Measurements from ENCODE around the gene MAP2K4. TPM values are rescaled to one million over a fixed set of nuclear protein-coding genes. Genes with fewer than 3 reads are reported as not detected.

MAP2K4 gene
- total RNA-seq, 1 donor from 2014 or later: 62.0 TPM

- Mint-ChIP-seq H3K27me3 (peaks cover 11% of the 10 kb centered on the region), H3K36me3 (ENCODE audit: insufficient read depth) (peaks cover 2% of the 10 kb centered on the region), H3K9me3 (ENCODE audit: low read depth) (no peaks in the 10 kb centered on the region), H3K27ac (peak overlapping the region; percentile 95), H3K4me1 (ENCODE audit: low read depth) (peaks cover 37% of the 10 kb centered on the region), H3K4me3 (ENCODE audit: low read depth) (peak overlapping the region; percentile 83)
- TF ChIP-seq, protein P1, sequence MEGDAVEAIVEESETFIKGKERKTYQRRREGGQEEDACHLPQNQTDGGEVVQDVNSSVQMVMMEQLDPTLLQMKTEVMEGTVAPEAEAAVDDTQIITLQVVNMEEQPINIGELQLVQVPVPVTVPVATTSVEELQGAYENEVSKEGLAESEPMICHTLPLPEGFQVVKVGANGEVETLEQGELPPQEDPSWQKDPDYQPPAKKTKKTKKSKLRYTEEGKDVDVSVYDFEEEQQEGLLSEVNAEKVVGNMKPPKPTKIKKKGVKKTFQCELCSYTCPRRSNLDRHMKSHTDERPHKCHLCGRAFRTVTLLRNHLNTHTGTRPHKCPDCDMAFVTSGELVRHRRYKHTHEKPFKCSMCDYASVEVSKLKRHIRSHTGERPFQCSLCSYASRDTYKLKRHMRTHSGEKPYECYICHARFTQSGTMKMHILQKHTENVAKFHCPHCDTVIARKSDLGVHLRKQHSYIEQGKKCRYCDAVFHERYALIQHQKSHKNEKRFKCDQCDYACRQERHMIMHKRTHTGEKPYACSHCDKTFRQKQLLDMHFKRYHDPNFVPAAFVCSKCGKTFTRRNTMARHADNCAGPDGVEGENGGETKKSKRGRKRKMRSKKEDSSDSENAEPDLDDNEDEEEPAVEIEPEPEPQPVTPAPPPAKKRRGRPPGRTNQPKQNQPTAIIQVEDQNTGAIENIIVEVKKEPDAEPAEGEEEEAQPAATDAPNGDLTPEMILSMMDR (IDR thresholded peaks at IDR 0.05; ENCODE audit: unreplicated experiment): no peak
- DNase-seq (ENCODE audit: low spot score, unreplicated experiment): no peak
Observed at GRCh38 chr17:12022310-12022709, 1.6 kb downstream of the MAP2K4 start.

DNA sequence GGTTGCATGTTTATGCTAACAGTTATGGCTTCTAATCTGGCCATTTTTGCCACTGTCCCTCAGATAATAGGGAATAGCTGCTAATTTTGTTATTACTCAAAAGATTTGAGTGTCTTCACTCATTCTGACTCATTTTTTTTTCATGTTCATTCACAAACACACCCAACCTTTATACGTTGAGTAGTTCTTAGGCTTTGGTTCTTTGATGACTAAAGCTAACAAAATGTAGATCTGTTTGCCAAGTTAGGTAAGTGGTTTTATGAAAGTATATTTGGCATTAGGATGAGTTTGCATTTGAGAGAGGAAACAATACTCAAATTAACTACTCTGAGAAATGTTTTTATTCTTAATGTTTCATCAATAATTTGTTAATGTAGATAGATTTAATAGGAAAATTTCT, 3.6 kb downstream of the MAP2K4 start:
- no peak for DNase-seq (ENCODE audit: low spot score, unreplicated experiment)
- Mint-ChIP-seq H3K9me3 (ENCODE audit: low read depth) (no peaks in the 10 kb centered on the region), H3K4me1 (ENCODE audit: low read depth) (peaks cover 40% of the 10 kb centered on the region), H3K27ac (no peak overlapping the region), H3K27me3 (peaks cover 8% of the 10 kb centered on the region), H3K36me3 (ENCODE audit: insufficient read depth) (peaks cover 4% of the 10 kb centered on the region), H3K4me3 (ENCODE audit: low read depth) (no peak overlapping the region)
- TF ChIP-seq, protein P1 (IDR thresholded peaks at IDR 0.05; ENCODE audit: unreplicated experiment): no peak

GRCh38 chr17:12027658-12028057, 7.0 kb downstream of the MAP2K4 start:
- H3K27ac Mint-ChIP-seq: no peak overlapping the region
- peaks cover 33% of the 10 kb centered on the region for H3K4me1 Mint-ChIP-seq (ENCODE audit: low read depth)
- TF ChIP-seq, protein P1 (IDR thresholded peaks at IDR 0.05; ENCODE audit: unreplicated experiment): no peak

GRCh38 chr17:12028611-12029010, 7.9 kb downstream of the MAP2K4 start:
- Mint-ChIP-seq H3K4me3 (ENCODE audit: low read depth) (no peak overlapping the region), H3K27me3 (no peaks in the 10 kb centered on the region), H3K27ac (no peak overlapping the region), H3K4me1 (ENCODE audit: low read depth) (peaks cover 28% of the 10 kb centered on the region), H3K9me3 (ENCODE audit: low read depth) (no peaks in the 10 kb centered on the region), H3K36me3 (ENCODE audit: insufficient read depth) (peaks cover 4% of the 10 kb centered on the region)
- TF ChIP-seq, protein P1 (IDR thresholded peaks at IDR 0.05; ENCODE audit: unreplicated experiment): no peak
- DNase-seq (ENCODE audit: low spot score, unreplicated experiment): no peak

More at GRCh38 chr17:12027658-12028057, 7.0 kb downstream of the MAP2K4 start:
- no peak for DNase-seq (ENCODE audit: low spot score, unreplicated experiment)
- peaks cover 4% of the 10 kb centered on the region for H3K36me3 Mint-ChIP-seq (ENCODE audit: insufficient read depth)
- no peak overlapping the region for H3K4me3 Mint-ChIP-seq (ENCODE audit: low read depth)
- no peaks in the 10 kb centered on the region for H3K9me3 Mint-ChIP-seq (ENCODE audit: low read depth)
- no peaks in the 10 kb centered on the region for H3K27me3 Mint-ChIP-seq

- no peak overlapping the region for H3K4me3 Mint-ChIP-seq (ENCODE audit: low read depth)
- peaks cover 3% of the 10 kb centered on the region for H3K36me3 Mint-ChIP-seq (ENCODE audit: insufficient read depth)
- H3K27ac Mint-ChIP-seq: peak overlapping the region; percentile 52
- no peak for DNase-seq (ENCODE audit: low spot score, unreplicated experiment)
- H3K4me1 Mint-ChIP-seq (ENCODE audit: low read depth): peaks cover 36% of the 10 kb centered on the region
- no peaks in the 10 kb centered on the region for H3K27me3 Mint-ChIP-seq
- H3K9me3 Mint-ChIP-seq (ENCODE audit: low read depth): no peaks in the 10 kb centered on the region
- TF ChIP-seq, protein P1 (IDR thresholded peaks at IDR 0.05; ENCODE audit: unreplicated experiment): no peak
Observed at GRCh38 chr17:12034538-12034937, 13.9 kb downstream of the MAP2K4 start.
